Kidney (tissue), 14 donors: Measurements from ENCODE around the gene ACBD7. TPM values are rescaled to one million over a fixed set of nuclear protein-coding genes. Genes with fewer than 3 reads are reported as not detected.

ENCODE experiments used
- DNase-seq, 5 donors: peaks; one replicate each; pipeline ENCODE4 v3.0.0-alpha.2; 2013 to 2020
- FAIRE-seq: peaks from 2 replicates; lab custom pipeline; 2012; peaks lifted over from hg19 to GRCh38; lab: Jason Lieb, UNC
- H3K27ac ChIP-seq, 2 donors: one replicate each; pipeline ENCODE4 v1.7.0; 2013; ENCODE audit warnings: low read depth in 2 of 2, low read length in 2 of 2, inconsistent platforms in 1 of 2
- H3K27me3 ChIP-seq: one replicate; pipeline ENCODE4 v1.7.1; 2013; ENCODE audit warnings: low read length, inconsistent platforms; ENCODE audit not compliant: control insufficient read depth, insufficient read depth
- H3K36me3 ChIP-seq, 3 donors: one replicate each; pipeline versions ENCODE4 v1.7.0 to v1.7.1; 2013; ENCODE audit warnings: low read length in 3 of 3, control low read depth in 1 of 3, inconsistent platforms in 1 of 3; ENCODE audit not compliant: insufficient read depth in 3 of 3, control insufficient read depth in 2 of 3
- H3K4me1 ChIP-seq, 3 donors: one replicate each; pipeline versions ENCODE4 v1.7.0 to v1.7.1; 2013; ENCODE audit warnings: low read length in 3 of 3, inconsistent platforms in 1 of 3, low read depth in 1 of 3; ENCODE audit not compliant: control insufficient read depth in 2 of 3, insufficient read depth in 2 of 3
- H3K4me3 ChIP-seq, 3 donors: one replicate each; pipeline versions ENCODE4 v1.7.0 to v1.8.1; 2013; ENCODE audit warnings: low read length in 3 of 3, control low read depth in 1 of 3, inconsistent platforms in 1 of 3
- H3K9ac ChIP-seq, 3 donors: one replicate each; pipeline versions ENCODE4 v1.7.0 to v1.7.1; 2013; ENCODE audit warnings: low read length in 3 of 3, control low read depth in 1 of 3, inconsistent platforms in 1 of 3
- H3K9me3 ChIP-seq, 3 donors: one replicate each; pipeline versions ENCODE4 v1.7.0 to v1.7.1; 2013; ENCODE audit warnings: low read length in 3 of 3, control low read depth in 1 of 3, inconsistent platforms in 1 of 3; ENCODE audit not compliant: control insufficient read depth in 2 of 3, insufficient read depth in 1 of 3
- intact Hi-C: fragments of 100-400 bp; cut with DNase I; formaldehyde crosslinking; loops from one replicate; pipeline ENCODE4 v1.11.1; 2022
- polyA plus RNA-seq: library from polyadenylated mRNA; stranded (reverse); fragments of 350-450 nt; fragmentation: Illumina TruSeq; extraction: RNeasy Lipid Tissue Mini Kit (QIAGEN cat#74804); gene quantifications from one replicate; pipeline ENCODE4 v1.2.3, GENCODE V29; 2014; ENCODE audit warnings: low read depth, low replicate concordance; ENCODE audit not compliant: insufficient read depth
- total RNA-seq: library from RNA; stranded (reverse); fragmentation: NEBNext Ultra II Directional; extraction: Animal tissue kit (Norgen Biotek cat#: 25700); gene quantifications from one replicate; pipeline ENCODE4 v1.2.1, GENCODE V29; 2021
- TF ChIP-seq, protein P1 (sequence below): IDR thresholded peaks from 3 replicates; pipeline ENCODE4 v1.5.1; 2012; ENCODE audit warnings: mild to moderate bottlenecking, moderate library complexity, borderline replicate concordance; ENCODE audit not compliant: insufficient read depth; ENCODE audit errors: extremely low read depth
- donor health status: control.
- donor health status: control.
- donor health status: control.
- donor health status: control.
- donor health status: control.
- donor health status: DM: yes; HTN: yes; CAD: no.
- donor health status: Normal renal cell carcinoma (clear cell type).

The ACBD7 gene
- total and polyA plus RNA-seq, 2 donors from 2014 or later, result 0.50 to 0.56 TPM

DNA sequence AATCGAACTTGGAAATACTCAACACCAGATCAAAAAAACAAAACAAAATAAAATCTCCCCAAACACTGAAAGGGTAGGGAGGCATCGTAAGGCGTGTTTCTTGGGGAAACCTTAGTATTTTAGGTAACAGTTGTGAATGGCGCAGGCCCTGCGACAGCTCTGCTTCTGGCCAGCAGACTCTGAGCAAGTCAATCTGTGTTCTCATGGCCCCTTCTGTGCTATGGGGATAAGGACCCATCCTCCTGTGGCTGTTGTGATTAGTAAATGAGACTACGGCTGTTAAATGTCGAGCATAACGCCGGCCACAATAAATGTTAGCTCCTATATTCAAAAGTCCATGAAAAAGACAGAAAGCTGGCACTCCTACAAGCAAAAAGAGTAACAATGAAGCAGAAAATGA is 35.6 kb upstream of the ACBD7 start:
- FAIRE-seq, result no peak
- peaks cover 3 to 11% (median 7%) of the 10 kb centered on the region in 3 donors for H3K36me3 ChIP-seq

DNA sequence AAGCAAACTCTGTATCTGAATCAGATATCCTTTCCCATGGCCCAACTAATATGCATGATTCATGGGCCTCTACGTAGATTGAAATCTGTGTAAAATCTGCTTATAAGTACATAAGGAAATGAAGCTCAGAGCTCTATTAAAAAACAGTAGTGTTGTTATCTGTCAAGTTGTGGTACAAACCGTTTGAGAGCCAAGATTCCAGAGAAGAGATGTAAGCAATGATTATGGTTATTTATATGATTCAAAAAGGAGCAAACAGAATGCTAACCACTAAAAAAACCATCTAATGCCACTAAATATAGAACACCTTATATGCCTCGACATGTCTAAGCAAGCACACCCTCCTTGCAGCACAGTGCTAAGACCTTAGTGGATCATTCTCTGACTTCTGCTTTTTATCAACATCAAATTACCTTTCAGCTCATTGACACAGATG is 35.2 kb upstream of the ACBD7 start:
- FAIRE-seq (no peak), DNase-seq (no peak)
- no peaks in the 10 kb centered on the region for H3K4me1 ChIP-seq
- H3K27ac ChIP-seq, result no peak overlapping the region
- H3K27me3 ChIP-seq, result no peaks in the 10 kb centered on the region
- intact Hi-C loops, result no loop called here
- peaks cover 8 to 15% (median 9%) of the 10 kb centered on the region in 3 donors for H3K36me3 ChIP-seq
- no peak overlapping the region for H3K4me3 ChIP-seq
- TF ChIP-seq, protein P1, sequence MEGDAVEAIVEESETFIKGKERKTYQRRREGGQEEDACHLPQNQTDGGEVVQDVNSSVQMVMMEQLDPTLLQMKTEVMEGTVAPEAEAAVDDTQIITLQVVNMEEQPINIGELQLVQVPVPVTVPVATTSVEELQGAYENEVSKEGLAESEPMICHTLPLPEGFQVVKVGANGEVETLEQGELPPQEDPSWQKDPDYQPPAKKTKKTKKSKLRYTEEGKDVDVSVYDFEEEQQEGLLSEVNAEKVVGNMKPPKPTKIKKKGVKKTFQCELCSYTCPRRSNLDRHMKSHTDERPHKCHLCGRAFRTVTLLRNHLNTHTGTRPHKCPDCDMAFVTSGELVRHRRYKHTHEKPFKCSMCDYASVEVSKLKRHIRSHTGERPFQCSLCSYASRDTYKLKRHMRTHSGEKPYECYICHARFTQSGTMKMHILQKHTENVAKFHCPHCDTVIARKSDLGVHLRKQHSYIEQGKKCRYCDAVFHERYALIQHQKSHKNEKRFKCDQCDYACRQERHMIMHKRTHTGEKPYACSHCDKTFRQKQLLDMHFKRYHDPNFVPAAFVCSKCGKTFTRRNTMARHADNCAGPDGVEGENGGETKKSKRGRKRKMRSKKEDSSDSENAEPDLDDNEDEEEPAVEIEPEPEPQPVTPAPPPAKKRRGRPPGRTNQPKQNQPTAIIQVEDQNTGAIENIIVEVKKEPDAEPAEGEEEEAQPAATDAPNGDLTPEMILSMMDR, result no peak
- no peak overlapping the region for H3K9ac ChIP-seq
- peaks cover 0 to 3% (median 0%) of the 10 kb centered on the region in 3 donors for H3K9me3 ChIP-seq

More for the DNA sequence above, 35.6 kb upstream of the ACBD7 start:
- Histone ChIP-seq H3K9ac (no peak overlapping the region), H3K4me1 (no peaks in the 10 kb centered on the region), H3K27me3 (no peaks in the 10 kb centered on the region), H3K9me3 (peaks cover 0 to 3% (median 0%) of the 10 kb centered on the region in 3 donors), H3K27ac (no peak overlapping the region), H3K4me3 (no peak overlapping the region)
- intact Hi-C loops, result no loop called here
- DNase-seq, result no peak
- TF ChIP-seq, protein P1, result no peak

DNA sequence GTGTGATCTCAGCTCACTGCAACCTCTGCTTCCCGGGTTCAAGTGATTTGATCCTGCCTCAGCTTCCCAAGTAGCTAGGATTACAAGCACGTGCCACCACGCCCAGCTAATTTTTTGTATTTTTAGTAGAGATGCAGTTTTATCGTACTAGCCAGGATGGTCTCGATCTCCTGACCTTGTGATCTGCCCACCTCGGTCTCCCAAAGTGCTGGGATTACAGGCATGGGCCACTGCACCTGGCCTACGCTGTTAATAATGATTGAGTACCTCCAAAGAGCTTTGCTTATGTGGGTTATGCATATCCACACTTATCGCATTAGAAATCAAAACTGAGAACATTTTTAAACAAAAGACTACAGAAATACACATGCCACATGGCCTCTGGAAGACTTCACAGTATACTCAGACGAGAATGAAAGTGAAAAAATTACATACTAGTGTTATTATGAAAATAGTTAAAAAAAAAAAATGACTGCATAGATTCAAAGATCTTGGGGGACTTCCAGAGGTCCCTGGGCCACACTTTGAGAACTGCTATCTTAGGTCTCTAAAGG is 34.0 kb upstream of the ACBD7 start:
- Histone ChIP-seq H3K4me1 (no peaks in the 10 kb centered on the region), H3K27ac (no peak overlapping the region), H3K36me3 (peaks cover 8 to 17% (median 11%) of the 10 kb centered on the region in 3 donors), H3K27me3 (no peaks in the 10 kb centered on the region), H3K9ac (no peak overlapping the region), H3K9me3 (peaks cover 0 to 3% (median 0%) of the 10 kb centered on the region in 3 donors), H3K4me3 (no peak overlapping the region)
- no peak for FAIRE-seq
- no peak for DNase-seq
- TF ChIP-seq, protein P1, result no peak
- intact Hi-C loops, result no loop called here

GRCh38 chr10:15121707-15122106 is 33.1 kb upstream of the ACBD7 start:
- intact Hi-C loops, result no loop called here
- no peak overlapping the region for H3K9ac ChIP-seq
- no peak overlapping the region for H3K27ac ChIP-seq
- FAIRE-seq (no peak), DNase-seq (no peak)
- H3K4me1 ChIP-seq, result no peaks in the 10 kb centered on the region
- H3K27me3 ChIP-seq, result no peaks in the 10 kb centered on the region
- TF ChIP-seq, protein P1, result no peak
- no peak overlapping the region for H3K4me3 ChIP-seq
- peaks cover 0 to 3% (median 0%) of the 10 kb centered on the region in 3 donors for H3K9me3 ChIP-seq
- peaks cover 8 to 19% (median 14%) of the 10 kb centered on the region in 3 donors for H3K36me3 ChIP-seq
